ENCODE results near the gene C16orf46.

DNA sequence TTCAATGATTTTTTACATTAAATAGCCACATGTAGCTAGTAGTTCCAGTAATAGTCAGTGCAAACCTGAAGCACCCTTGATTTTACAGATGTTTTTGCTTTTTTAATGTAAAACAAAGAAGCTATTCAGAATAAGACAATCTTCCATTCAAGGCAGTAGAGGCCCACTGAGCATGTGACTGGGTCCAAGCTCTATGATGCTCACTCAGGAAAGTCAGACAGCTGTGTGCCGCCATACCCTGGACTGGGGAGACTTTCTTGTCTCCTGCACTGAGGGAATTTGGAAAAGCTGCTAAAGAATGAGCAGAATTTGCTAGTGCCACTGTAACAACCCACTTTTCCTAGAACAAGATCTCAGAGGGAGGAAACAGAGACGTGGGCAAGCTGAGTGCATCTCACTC is 58.5 kb downstream of the C16orf46 start:
- TF ChIP-seq TAF1 (CRISPR knock-in tag; IDR thresholded peaks at IDR 0.05) (no peak), RAD21 (CRISPR knock-in tag; IDR thresholded peaks at IDR 0.05) (no peak), ZNF589 (CRISPR knock-in tag; conservative IDR thresholded peaks at IDR 0.05) (no peak), POLR2A (IDR thresholded peaks at IDR 0.05; ENCODE audit: insufficient read depth in 1 of 2, low read depth in 2 of 2, low read length in 2 of 2) (no peak), ZNF207 (IDR thresholded peaks at IDR 0.05; ENCODE audit: borderline replicate concordance) (no peak), HNF4A (CRISPR knock-in tag; IDR thresholded peaks at IDR 0.05) (no peak), MAZ (IDR thresholded peaks at IDR 0.05; ENCODE audit: borderline replicate concordance, low read depth, low read length) (no peak), MAZ (CRISPR knock-in tag; IDR thresholded peaks at IDR 0.05; ENCODE audit: low read depth) (no peak), CBX2 (IDR thresholded peaks at IDR 0.05; ENCODE audit: low read depth, low read length) (no peak), CBX2 (CRISPR knock-in tag; IDR thresholded peaks at IDR 0.05; ENCODE audit: low read depth) (no peak), RNF2 (conservative IDR thresholded peaks at IDR 0.05; ENCODE audit: low read depth) (no peak), JUN (CRISPR knock-in tag; IDR thresholded peaks at IDR 0.05) (no peak), ZNF670 (CRISPR knock-in tag; IDR thresholded peaks at IDR 0.05; ENCODE audit: borderline replicate concordance) (no peak)
- TF ChIP-seq, protein P1, sequence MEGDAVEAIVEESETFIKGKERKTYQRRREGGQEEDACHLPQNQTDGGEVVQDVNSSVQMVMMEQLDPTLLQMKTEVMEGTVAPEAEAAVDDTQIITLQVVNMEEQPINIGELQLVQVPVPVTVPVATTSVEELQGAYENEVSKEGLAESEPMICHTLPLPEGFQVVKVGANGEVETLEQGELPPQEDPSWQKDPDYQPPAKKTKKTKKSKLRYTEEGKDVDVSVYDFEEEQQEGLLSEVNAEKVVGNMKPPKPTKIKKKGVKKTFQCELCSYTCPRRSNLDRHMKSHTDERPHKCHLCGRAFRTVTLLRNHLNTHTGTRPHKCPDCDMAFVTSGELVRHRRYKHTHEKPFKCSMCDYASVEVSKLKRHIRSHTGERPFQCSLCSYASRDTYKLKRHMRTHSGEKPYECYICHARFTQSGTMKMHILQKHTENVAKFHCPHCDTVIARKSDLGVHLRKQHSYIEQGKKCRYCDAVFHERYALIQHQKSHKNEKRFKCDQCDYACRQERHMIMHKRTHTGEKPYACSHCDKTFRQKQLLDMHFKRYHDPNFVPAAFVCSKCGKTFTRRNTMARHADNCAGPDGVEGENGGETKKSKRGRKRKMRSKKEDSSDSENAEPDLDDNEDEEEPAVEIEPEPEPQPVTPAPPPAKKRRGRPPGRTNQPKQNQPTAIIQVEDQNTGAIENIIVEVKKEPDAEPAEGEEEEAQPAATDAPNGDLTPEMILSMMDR (CRISPR knock-in tag; IDR thresholded peaks at IDR 0.05) = no peak
- TF ChIP-seq, protein P2, sequence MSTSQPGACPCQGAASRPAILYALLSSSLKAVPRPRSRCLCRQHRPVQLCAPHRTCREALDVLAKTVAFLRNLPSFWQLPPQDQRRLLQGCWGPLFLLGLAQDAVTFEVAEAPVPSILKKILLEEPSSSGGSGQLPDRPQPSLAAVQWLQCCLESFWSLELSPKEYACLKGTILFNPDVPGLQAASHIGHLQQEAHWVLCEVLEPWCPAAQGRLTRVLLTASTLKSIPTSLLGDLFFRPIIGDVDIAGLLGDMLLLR (CRISPR knock-in tag; IDR thresholded peaks at IDR 0.05) = no peak

Measured in HepG2 (cell line).